Liver (tissue), 9 donors: Measurements from ENCODE around the gene LRMDA. TPM values are rescaled to one million over a fixed set of nuclear protein-coding genes. Genes with fewer than 3 reads are reported as not detected.

Experiments used
- DNase-seq: peaks from one replicate; pipeline ENCODE4 v3.0.0-alpha.2; 2017; ENCODE audit warnings: low spot score
- H3K27ac ChIP-seq, 2 donors: one replicate each; pipeline ENCODE4 v1.7.0; 2013; ENCODE audit warnings: inconsistent platforms in 2 of 2, low read length in 2 of 2, control low read depth in 1 of 2, low read depth in 1 of 2, mild to moderate bottlenecking in 1 of 2
- H3K27me3 ChIP-seq, 4 donors: one replicate each; pipeline versions ENCODE4 v1.6.1 to v1.7.0; 2013; ENCODE audit warnings: low read length in 3 of 4, inconsistent platforms in 1 of 4, mild to moderate bottlenecking in 1 of 4, moderate library complexity in 1 of 4; ENCODE audit not compliant: control insufficient read depth in 4 of 4, insufficient read depth in 4 of 4
- H3K36me3 ChIP-seq, 4 donors: one replicate each; pipeline versions ENCODE4 v1.6.1 to v1.7.0; 2013; ENCODE audit warnings: low read length in 3 of 4, mild to moderate bottlenecking in 3 of 4, low read depth in 1 of 4, moderate library complexity in 1 of 4; ENCODE audit not compliant: control insufficient read depth in 4 of 4, insufficient read depth in 3 of 4
- H3K4me1 ChIP-seq, 4 donors: one replicate each; pipeline versions ENCODE4 v1.6.1 to v1.7.0; 2013; ENCODE audit warnings: low read length in 3 of 4, mild to moderate bottlenecking in 3 of 4, moderate library complexity in 1 of 4; ENCODE audit not compliant: control insufficient read depth in 4 of 4, insufficient read depth in 4 of 4
- H3K4me3 ChIP-seq, 3 donors: one replicate each; pipeline versions ENCODE4 v1.6.1 to v1.7.0; 2013; ENCODE audit warnings: low read length in 3 of 3, control low read depth in 1 of 3, low read depth in 1 of 3, mild to moderate bottlenecking in 1 of 3
- H3K9ac ChIP-seq, 2 donors: one replicate each; pipeline ENCODE4 v1.7.0; 2013; ENCODE audit warnings: low read length in 2 of 2, mild to moderate bottlenecking in 2 of 2, moderate library complexity in 2 of 2, control low read depth in 1 of 2, low read depth in 1 of 2
- H3K9me3 ChIP-seq, 4 donors: one replicate each; pipeline versions ENCODE4 v1.6.1 to v1.7.0; 2013; ENCODE audit warnings: low read length in 3 of 4; ENCODE audit not compliant: control insufficient read depth in 4 of 4
- CTCF ChIP-seq: fragments of 150-350 bp; IDR thresholded peaks from 2 replicates; pipeline ENCODE4 v1.5.1; 2017; ENCODE audit warnings: improper control_type of control experiment, low read depth, low read length; ENCODE audit not compliant: missing input control
- FOXA1 ChIP-seq: IDR thresholded peaks from 2 replicates; pipeline ENCODE4 v1.6.1; 2016; ENCODE audit warnings: antibody characterized with exemption
- HNF4A ChIP-seq, 2 donors: conservative IDR thresholded peaks; 2 replicates each; pipeline ENCODE4 v1.6.1; 2016; ENCODE audit warnings: antibody characterized with exemption in 2 of 2, mild to moderate bottlenecking in 2 of 2
- JUND ChIP-seq, 2 donors: IDR thresholded peaks; 2 replicates each; pipeline ENCODE4 v1.6.1; 2016; ENCODE audit warnings: antibody characterized with exemption in 2 of 2
- MAX ChIP-seq: IDR thresholded peaks from 2 replicates; pipeline ENCODE4 v1.6.1; 2016; ENCODE audit warnings: antibody characterized with exemption
- NR2F2 ChIP-seq: IDR thresholded peaks from 2 replicates; pipeline ENCODE4 v1.6.1; 2016; ENCODE audit warnings: antibody characterized with exemption
- RAD21 ChIP-seq, 2 donors: IDR thresholded peaks; 2 replicates each; pipeline ENCODE4 v1.6.1; 2016; ENCODE audit warnings: antibody characterized with exemption in 2 of 2, mild to moderate bottlenecking in 2 of 2
- REST ChIP-seq: IDR thresholded peaks from 2 replicates; pipeline ENCODE4 v1.6.1; 2016; ENCODE audit warnings: antibody characterized with exemption, mild to moderate bottlenecking
- RXRA ChIP-seq, 2 donors: IDR thresholded peaks; 2 replicates each; pipeline ENCODE4 v1.6.1; 2017 to 2018; ENCODE audit warnings: antibody characterized with exemption in 2 of 2, mild to moderate bottlenecking in 1 of 2
- SP1 ChIP-seq: IDR thresholded peaks from 2 replicates; pipeline ENCODE4 v1.6.1; 2018; ENCODE audit warnings: antibody characterized with exemption, mild to moderate bottlenecking
- TAF1 ChIP-seq: conservative IDR thresholded peaks from 2 replicates; pipeline ENCODE4 v1.6.1; 2016; ENCODE audit warnings: antibody characterized with exemption, mild to moderate bottlenecking
- YY1 ChIP-seq: IDR thresholded peaks from 2 replicates; pipeline ENCODE4 v1.6.1; 2016; ENCODE audit warnings: antibody characterized with exemption, mild to moderate bottlenecking
- ZBTB33 ChIP-seq: IDR thresholded peaks from 2 replicates; pipeline ENCODE4 v1.6.1; 2016; ENCODE audit warnings: antibody characterized with exemption
- WGBS: extraction: QIAGEN DNeasy Blood & Tissue Kit; methylation state at CpG from one replicate; pipeline ENCODE4 v1.1.7; 2013; 5-methylcytosine and 5-hydroxymethylcytosine counted together
- polyA plus RNA-seq, 2 donors: library from polyadenylated mRNA; stranded (reverse) in 1 of 2; unstranded in 1 of 2; fragments of 200-250 nt in 1 of 2; fragments of >200 nt in 1 of 2; fragmentation: Nextera tagmentation in 1 of 2; extraction: Ambion mirVana in 1 of 2; gene quantifications; one replicate each; pipeline versions ENCODE4 v1.2.1 to v1.2.3, GENCODE V29; 2013 to 2015
- total RNA-seq, 2 donors: library from RNA; depleted of rRNA; stranded (reverse); fragments of >200 nt; gene quantifications; one replicate each; pipeline ENCODE4 v1.2.3, GENCODE V29; 2014
- donor health status: healthy.
- donor health status: healthy.
- donor health status: healthy.
- donor health status: healthy.
- donor health status: healthy.

LRMDA gene
- total and polyA plus RNA-seq, 4 donors: 7.9 to 15.8 (median 11.3) TPM

- H3K4me1 ChIP-seq: peaks cover 14 to 67% (median 58%) of the 10 kb centered on the region in 4 donors
- no peaks in the 10 kb centered on the region for H3K36me3 ChIP-seq
- no peaks in the 10 kb centered on the region for H3K27me3 ChIP-seq
- H3K4me3 ChIP-seq: no peak overlapping the region
- H3K9ac ChIP-seq: no peak overlapping the region
- H3K9me3 ChIP-seq: no peaks in the 10 kb centered on the region
- no peak for DNase-seq
- H3K27ac ChIP-seq: no peak overlapping the region
- TF ChIP-seq RAD21 (IDR thresholded peaks at IDR 0.05) (no peak), TAF1 (no peak), YY1 (no peak), SP1 (no peak), CTCF (no peak)
These were observed 5.5 kb downstream of the LRMDA start for GRCh38 chr10:75436896-75437295.

- no peaks in the 10 kb centered on the region for H3K36me3 ChIP-seq
- TF ChIP-seq HNF4A (conservative IDR thresholded peaks at IDR 0.05) (no peak), FOXA1 (no peak), YY1 (peak; percentile 55)
- H3K27ac ChIP-seq: peak overlapping the region in 1 of 2 donors; percentile 14
- no peak for DNase-seq
- H3K4me1 ChIP-seq: peaks cover 11 to 64% (median 53%) of the 10 kb centered on the region in 4 donors
- 77% methylated on average over 3 of the region's 3 CpGs for WGBS
- no peaks in the 10 kb centered on the region for H3K27me3 ChIP-seq
- no peak overlapping the region for H3K4me3 ChIP-seq
- H3K9me3 ChIP-seq: no peaks in the 10 kb centered on the region
- no peak overlapping the region for H3K9ac ChIP-seq
These were observed 6.3 kb downstream of the LRMDA start for GRCh38 chr10:75437693-75438092.

- DNase-seq: no peak
- TF ChIP-seq HNF4A (conservative IDR thresholded peaks at IDR 0.05): peak; percentile 68 to 70
- peak; percentile 55 for TF ChIP-seq SP1
- peak; percentile 20 to 41 for TF ChIP-seq RAD21 (IDR thresholded peaks at IDR 0.05)
- TF ChIP-seq JUND (IDR thresholded peaks at IDR 0.05): peak in 1 of 2 donors; percentile 18
- TF ChIP-seq MAX: peak; percentile 25
- TF ChIP-seq CTCF: no peak
- no peak for TF ChIP-seq NR2F2
- no peak for TF ChIP-seq REST
- no peak for TF ChIP-seq ZBTB33
- peak; percentile 50 to 54 for TF ChIP-seq RXRA (IDR thresholded peaks at IDR 0.05)
- peak overlapping the region in 1 of 2 donors; percentile 14 for H3K27ac ChIP-seq
- 61% methylated on average over 3 of the region's 3 CpGs for WGBS
- no peak overlapping the region for H3K9ac ChIP-seq
- peaks cover 10 to 58% (median 48%) of the 10 kb centered on the region in 4 donors for H3K4me1 ChIP-seq
- H3K27me3 ChIP-seq: no peaks in the 10 kb centered on the region
- no peaks in the 10 kb centered on the region for H3K9me3 ChIP-seq
- H3K4me3 ChIP-seq: no peak overlapping the region
- H3K36me3 ChIP-seq: no peaks in the 10 kb centered on the region
These were observed 6.9 kb downstream of the LRMDA start for GRCh38 chr10:75438275-75438674.
